GM18498 (cell line): ENCODE results near the gene DLEC1.
"Not testable (repeated sequence)": the region's sequence is repeated elsewhere in the genome, so short reads cannot be mapped to it uniquely, and the experiment has no call there.

Source experiments
- ATAC-seq: cut with Tn5 transposase; IDR thresholded peaks from one replicate; pipeline ENCODE4 v1.9.1; 2021; ENCODE audit warnings: mild to moderate bottlenecking, moderate library complexity; ENCODE audit not compliant: unreplicated experiment

Gene DLEC1

GRCh38 chr3:38135621-38136277 is 96.7 kb downstream of the DLEC1 start:
- ATAC-seq: not testable (repeated sequence)

- ATAC-seq: no peak
These were observed 97.4 kb downstream of the DLEC1 start for GRCh38 chr3:38136393-38136776.

- peak; percentile 91 for ATAC-seq
These were observed 98.0 kb downstream of the DLEC1 start, which contains the start of gene ACAA1 for GRCh38 chr3:38136777-38137614. ACAA1 (minus strand) TSS chr3:38137127; CDS start chr3:38137035, 92 bp downstream.

- no peak for ATAC-seq
These were observed 98.8 kb downstream of the DLEC1 start for GRCh38 chr3:38137615-38138348.

- ATAC-seq: peak; percentile 49
These were observed 99.6 kb downstream of the DLEC1 start, which contains the start of gene MYD88 for GRCh38 chr3:38138349-38139190. MYD88 (plus strand) TSS chr3:38138661; CDS start chr3:38138701, 40 bp downstream.

GRCh38 chr3:38139191-38139590 is 100.2 kb downstream of the DLEC1 start:
- ATAC-seq: no peak

- no peak for ATAC-seq
These were observed 100.6 kb downstream of the DLEC1 start for GRCh38 chr3:38139652-38140051.

GRCh38 chr3:38140326-38141172 is 101.5 kb downstream of the DLEC1 start:
- ATAC-seq: no peak

- no peak for ATAC-seq
These were observed 102.4 kb downstream of the DLEC1 start for GRCh38 chr3:38141173-38141951.

GRCh38 chr3:38141952-38142273 is 102.9 kb downstream of the DLEC1 start:
- ATAC-seq: no peak

- ATAC-seq: no peak
These were observed 104.0 kb downstream of the DLEC1 start for GRCh38 chr3:38142959-38143358.

- no peak for ATAC-seq
These were observed 104.5 kb downstream of the DLEC1 start for GRCh38 chr3:38143511-38143910.

GRCh38 chr3:38146504-38146903 is 107.5 kb downstream of the DLEC1 start:
- ATAC-seq: no peak

GRCh38 chr3:38147421-38147820 is 108.4 kb downstream of the DLEC1 start:
- no peak for ATAC-seq

- ATAC-seq: no peak
These were observed 109.4 kb downstream of the DLEC1 start for GRCh38 chr3:38148311-38148882.

GRCh38 chr3:38149708-38150107 is 110.7 kb downstream of the DLEC1 start:
- ATAC-seq: peak; percentile 44

GRCh38 chr3:38150780-38151528 is 111.9 kb downstream of the DLEC1 start:
- no peak for ATAC-seq
